ENCODE measurements around the gene CTSC. TPM values are rescaled to one million over a fixed set of nuclear protein-coding genes. Genes with fewer than 3 reads are reported as not detected.
"Not testable (repeated sequence)": the region's sequence is repeated elsewhere in the genome, so short reads cannot be mapped to it uniquely, and the experiment has no call there.

The CTSC gene
- total RNA-seq, 1 donor from 2014 or later, result 34.3 TPM

DNA sequence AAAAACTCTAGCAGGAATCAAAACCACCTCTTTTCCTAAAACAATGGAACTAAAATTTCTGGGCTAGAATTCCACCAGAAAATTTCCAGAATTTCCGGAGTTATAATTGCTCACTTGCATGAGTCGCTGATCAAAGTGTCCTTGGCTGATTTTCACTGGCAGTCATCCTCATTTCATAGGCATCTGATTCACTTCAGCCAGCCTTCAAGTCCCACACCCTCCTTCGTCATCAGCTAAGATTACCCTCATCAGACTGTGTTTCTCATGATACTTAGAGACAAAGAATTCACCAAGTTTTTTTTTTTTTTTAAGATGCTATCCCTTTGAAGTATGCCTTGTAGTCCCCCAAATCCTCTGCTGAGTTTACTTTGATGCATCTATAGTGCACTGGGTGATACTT, 90.8 kb downstream of the CTSC start:
- ATAC-seq, result no peak
- DNase-seq (ENCODE audit: missing footprints), result no peak
- intact Hi-C loops (cut with DNase I), result no loop called here

DNA sequence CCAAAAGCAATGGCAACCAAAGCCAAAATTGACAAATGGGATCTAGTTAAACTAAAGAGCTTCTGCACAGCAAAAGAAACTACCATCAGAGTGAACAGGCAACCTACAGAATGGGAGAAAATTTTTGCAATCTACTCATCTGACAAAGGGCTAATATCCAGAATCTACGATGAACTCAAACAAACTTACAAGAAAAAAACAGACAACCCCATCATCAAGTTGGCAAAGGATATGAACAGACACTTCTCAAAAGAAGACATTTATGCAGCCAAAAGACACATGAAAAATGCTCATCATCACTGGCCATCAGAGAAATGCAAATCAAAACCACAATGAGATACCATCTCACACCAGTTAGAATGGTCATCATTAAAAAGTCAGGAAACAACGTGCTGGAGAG, 92.0 kb downstream of the CTSC start:
- DNase-seq (ENCODE audit: missing footprints); intact Hi-C loops (cut with DNase I); ATAC-seq: not testable (repeated sequence)

Other genes starting within 250 kb of the CTSC start
- 0.70 TPM for gene RAB38, start 162.3 kb downstream of the CTSC start, total RNA-seq

Measured in Right ventricle myocardium inferior (tissue), 1 donor.